ENCODE results near the gene KDM5A.
"Not testable (repeated sequence)": the region's sequence is repeated elsewhere in the genome, so short reads cannot be mapped to it uniquely, and the experiment has no call there.

The KDM5A gene

DNA sequence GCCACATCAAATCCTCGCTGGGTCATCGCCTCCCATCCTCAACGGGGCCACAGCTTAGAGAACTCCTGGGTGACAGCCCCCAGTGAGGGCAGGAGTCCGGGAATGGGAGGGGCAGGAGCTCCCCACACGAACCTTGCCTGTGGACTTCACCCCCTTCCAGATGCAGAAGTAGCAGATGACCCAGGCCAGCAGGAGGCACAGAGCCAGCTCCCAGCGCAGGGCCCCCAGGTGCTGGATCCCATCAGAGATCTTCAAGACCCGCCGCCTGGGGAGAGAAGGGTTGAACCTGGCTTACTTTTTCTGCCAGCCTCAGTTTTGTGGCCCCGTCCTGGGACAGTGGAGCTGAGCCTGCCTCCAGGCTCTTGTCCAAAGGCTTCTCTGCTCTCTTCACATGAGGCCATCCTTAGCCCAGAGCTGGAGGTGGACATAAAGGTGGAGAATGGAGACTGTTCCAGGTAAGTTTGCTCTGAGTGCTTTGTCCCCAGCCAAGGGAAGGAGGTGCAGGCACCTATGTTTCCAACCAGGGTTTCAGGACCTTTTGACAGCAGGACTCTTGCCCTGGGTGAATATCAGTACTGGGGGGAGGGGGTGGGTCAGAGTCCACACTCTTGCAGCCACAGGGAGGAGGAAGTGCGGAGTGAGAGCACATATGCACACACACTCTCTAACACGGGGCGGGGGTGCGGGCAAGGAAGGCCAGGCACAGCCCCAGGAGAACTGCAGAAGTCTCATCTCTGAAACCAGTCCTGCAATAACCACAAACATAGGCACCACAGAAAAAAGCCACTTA is 151.9 kb downstream of the KDM5A start:
- DNase-seq: no peak

DNA sequence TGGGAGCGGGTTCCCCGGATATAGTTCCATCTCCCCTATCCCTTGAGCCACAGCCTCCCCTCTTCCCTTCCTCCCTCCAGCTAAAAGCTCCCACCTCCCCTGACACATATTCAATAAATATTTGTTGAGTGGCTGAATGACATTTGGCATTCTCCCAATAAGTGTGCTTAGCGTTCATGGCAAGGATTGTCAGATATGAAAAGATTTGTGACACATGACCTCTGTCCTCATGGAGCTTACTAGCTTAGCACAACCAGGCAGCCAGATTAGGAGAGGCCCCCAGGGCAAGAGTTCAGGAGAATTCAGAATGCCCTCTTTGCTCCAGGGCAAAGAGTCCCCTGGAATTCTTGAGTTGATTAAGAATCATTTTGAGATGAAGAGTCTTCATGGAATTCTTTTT is 152.7 kb downstream of the KDM5A start:
- no peak for DNase-seq

DNA sequence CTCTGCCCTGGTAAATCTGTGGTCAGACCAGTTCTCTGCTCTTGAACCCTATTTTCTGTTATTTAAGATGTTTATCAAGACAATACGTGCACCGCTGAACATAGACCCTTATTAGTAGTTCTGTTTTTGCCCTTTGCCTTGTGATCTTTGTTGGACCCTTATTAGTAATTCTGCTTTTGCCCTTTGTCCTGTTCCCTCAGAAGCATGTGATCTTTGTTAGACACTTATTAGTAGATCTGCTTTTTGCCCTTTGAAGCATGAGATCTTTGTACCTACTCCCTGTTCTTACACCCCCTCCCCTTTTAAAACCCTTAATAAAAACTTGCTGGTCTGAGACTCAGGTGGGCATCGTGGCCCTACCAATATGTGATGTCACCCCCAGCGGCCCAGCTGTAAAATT is 153.2 kb downstream of the KDM5A start:
- DNase-seq: not testable (repeated sequence)

DNA sequence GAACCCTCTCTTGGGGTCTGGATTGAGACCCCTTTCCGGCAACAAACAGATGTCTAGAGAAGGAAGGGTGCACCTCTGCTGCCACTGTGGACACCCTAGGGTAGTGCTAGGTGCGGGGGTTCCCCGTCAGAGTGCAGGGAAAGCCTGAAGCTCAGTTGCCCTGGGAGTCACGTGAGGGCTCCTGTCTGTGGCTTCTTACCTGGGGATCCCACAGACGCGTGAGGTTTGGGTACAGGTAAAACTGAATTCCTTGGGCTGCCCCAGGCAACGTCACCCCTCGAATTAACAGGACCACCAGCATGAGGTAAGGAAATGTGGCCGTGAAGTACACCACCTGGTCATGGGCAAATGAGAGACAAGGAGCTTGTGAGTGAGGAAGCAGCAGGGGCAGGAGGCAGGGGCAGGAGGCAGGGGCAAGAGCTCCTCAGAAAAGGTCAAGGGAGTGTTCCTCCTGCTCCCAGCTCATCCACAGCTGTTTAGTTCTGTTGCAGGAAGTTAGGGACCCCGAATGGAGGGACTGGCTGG is 154.2 kb downstream of the KDM5A start:
- no peak for DNase-seq

DNA sequence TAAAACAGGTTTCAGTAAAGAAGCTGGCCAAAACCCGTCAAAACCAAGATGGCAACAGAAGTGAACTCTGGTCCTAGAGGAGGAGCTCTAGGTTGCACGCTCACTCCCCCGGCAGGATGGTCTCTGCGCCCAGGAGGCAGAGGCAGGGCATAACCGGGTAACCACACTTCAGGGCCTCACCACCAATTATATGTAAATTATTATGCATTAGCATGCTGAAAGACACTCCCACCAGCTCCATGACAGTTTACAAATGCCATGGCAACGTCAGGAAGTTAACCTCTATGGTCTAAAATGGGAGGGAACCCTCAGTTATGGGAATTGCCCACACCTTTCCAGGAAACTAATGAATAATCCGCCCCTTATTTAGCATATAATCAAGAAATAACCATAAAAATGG is 155.1 kb downstream of the KDM5A start:
- no peak for DNase-seq

DNA sequence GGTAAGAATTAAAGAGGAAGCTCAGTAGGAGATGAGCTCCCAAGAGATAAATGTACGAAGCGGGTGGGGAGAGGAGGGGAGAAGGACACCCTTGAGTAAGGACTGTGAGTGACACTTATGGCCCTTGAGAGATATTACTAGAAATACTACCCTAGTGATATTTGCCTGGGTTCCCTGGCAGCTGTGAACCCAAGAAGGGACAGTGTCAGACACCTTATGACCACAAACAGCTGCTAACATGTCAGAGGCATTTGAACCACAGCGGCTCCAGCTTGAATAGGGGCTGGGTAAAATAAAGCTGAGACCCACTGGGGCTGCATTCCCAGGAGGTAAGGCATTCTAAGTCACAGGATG is 155.5 kb downstream of the KDM5A start:
- no peak for DNase-seq

DNA sequence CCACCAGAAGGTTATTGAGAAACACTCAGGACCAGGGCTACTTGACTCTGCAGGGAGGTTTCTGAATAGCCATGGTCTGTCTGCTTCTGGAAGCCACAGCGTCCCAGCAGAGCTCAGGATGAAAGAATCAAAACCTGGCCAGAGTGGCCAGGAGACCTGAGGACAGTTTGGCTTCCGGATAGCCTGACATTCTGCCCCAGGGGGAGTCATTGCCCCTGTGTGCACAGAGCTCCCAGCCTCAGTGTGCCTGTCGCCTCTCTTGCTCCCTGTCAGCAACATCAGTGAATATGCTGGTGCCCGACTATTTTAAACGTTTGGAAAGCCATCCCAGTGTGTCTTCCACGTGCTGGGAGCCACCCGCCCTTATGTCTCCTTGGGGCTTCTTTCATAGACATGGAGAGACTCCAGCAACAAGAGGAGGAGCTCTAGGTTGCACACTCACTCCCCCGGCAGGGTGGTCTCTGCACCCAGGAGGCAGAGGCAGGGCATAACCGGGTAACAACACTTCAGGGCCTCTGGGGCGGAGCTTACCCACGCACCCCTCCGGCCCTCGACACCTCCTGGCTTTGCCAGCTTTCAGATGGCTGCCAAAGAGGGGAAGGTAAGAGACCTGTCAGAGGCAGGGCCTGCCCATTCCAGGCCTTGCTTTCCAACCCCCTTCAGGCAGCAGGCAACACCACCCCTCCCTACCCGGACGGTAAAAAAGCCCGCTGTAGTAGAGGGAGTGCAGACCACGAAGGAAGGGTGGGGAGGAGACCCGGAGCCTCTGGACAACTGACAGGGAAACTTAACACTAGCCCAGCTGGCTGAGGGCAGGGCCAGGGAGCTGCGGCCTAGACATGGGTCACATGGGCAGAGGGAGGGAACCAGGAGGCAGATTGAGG is 156.1 kb downstream of the KDM5A start:
- DNase-seq: no peak

DNA sequence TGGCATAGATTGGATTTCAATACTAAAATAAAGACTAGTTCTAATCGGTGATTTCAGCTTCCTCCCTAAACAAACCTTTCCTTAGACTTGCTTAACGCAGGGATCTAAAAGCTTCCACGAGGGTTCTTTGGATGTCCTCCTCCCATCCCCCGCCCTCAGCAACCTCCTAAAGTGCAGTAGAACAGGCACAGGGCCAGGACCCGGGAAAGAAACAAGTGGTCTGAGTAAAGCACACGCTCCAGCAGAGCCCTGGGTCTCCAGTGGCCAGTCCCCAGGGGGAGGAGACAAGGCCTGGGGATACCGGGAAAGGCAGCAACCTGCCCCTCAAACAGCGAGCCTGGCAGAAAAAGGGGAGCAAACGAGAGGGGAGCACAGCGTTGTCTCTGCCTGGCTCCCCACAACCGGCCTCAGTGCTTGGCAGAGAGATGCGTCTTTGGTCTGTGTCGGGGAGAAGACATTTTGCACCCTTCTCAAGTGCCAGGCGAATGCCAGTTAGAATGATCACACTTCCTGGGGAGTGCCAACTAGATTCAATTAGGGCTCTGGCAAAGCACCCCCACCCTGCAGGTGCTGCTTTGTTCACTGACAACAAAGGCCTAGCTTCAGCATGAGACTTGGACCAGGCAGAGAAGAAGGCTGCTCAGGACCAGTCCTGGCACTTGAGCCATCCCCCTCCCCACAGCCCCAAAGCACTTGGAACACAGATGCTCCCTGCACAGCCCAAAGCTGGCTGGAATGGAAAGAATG is 158.0 kb downstream of the KDM5A start:
- DNase-seq: no peak
